Lower lobe of right lung (tissue), 2 donors: ENCODE measurements around the gene RAB40B. TPM values are rescaled to one million over a fixed set of nuclear protein-coding genes. Genes with fewer than 3 reads are reported as not detected.
A peak's percentile ranks its signal among the peaks of the same experiment; 100 is the strongest.

Experiments
- ATAC-seq, 2 donors: fragments of 200-7000 bp; cut with Tn5 transposase; one replicate each; pipeline ENCODE4 v1.9.1; 2020 to 2022; ENCODE audit warnings: mild to moderate bottlenecking in 2 of 2, moderate library complexity in 2 of 2
- DNase-seq: peaks from one replicate; pipeline ENCODE4 v3.0.0-alpha.2; 2020
- H3K27ac ChIP-seq: fragments of 200-600 bp; one replicate; pipeline ENCODE4 v1.8.0; 2022
- H3K27me3 ChIP-seq: fragments of 200-600 bp; one replicate; pipeline ENCODE4 v1.8.0; 2022; ENCODE audit warnings: low read depth
- H3K36me3 ChIP-seq: fragments of 200-600 bp; one replicate; pipeline ENCODE4 v1.8.0; 2022; ENCODE audit warnings: mild to moderate bottlenecking
- H3K4me1 ChIP-seq: fragments of 200-600 bp; one replicate; pipeline ENCODE4 v1.8.0; 2022
- H3K4me3 ChIP-seq: fragments of 200-600 bp; one replicate; pipeline ENCODE4 v1.8.0; 2022; ENCODE audit warnings: mild to moderate bottlenecking
- H3K9me3 ChIP-seq: fragments of 200-600 bp; one replicate; pipeline ENCODE4 v1.8.0; 2022
- intact Hi-C: fragments of 100-400 bp; cut with DNase I; formaldehyde crosslinking; loops from one replicate; pipeline ENCODE4 v1.11.0; 2022
- total RNA-seq: library from RNA; stranded (reverse); fragmentation: NEBNext Ultra II Directional; extraction: Animal tissue kit (Norgen Biotek cat#: 25700); gene quantifications from one replicate; pipeline ENCODE4 v1.2.1, GENCODE V29; 2021
- TF ChIP-seq, protein P1 (sequence below): fragments of 200-600 bp; IDR thresholded peaks from one replicate; pipeline ENCODE4 v1.8.0; 2022; ENCODE audit warnings: antibody characterized with exemption, mild to moderate bottlenecking
- donor health status: DM: no; HTN: yes; CAD: no; lungs with severe emphysema.

The RAB40B gene
- total RNA-seq, 1 donor from 2014 or later: 10.2 TPM

DNA sequence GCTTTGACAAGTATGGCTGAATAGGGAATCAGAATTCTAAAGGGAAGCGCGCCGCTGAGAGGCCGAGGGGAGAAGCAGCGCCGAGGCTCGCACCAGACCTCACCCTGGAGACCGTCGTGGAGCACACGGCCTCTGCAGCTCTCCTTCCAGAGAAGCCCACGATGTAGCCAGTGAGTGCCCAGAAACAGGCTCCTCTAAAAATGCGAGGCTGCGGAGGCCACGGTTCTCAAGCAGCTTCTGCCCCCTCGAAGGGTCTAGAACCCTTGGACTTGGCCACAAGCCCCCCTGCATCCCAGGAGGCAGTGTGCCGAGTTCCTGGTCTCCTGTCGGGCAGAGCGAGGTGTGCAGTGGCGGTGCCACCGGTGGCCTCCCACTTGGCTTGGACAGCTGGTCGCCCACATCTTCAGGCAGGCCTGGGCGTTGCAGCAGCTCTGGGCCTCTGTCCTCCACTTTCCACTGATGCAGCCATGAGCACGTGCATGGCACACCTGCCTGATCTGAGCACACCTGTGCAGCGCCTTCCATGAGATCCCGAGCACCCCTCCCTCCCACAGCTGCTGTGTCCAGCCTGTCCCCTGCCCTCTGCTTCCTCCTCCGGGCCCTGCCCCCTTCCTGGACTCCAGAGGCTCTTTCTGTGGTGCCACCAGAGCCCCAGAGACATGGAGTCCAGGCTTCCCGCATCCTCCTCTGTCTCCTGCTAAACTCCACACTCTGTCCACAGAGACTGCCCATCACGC lies 31.4 kb downstream of the RAB40B start:
- H3K9me3 ChIP-seq: no peaks in the 10 kb centered on the region
- H3K27me3 ChIP-seq: no peaks in the 10 kb centered on the region
- no peaks in the 10 kb centered on the region for H3K36me3 ChIP-seq
- H3K4me3 ChIP-seq: no peak overlapping the region
- TF ChIP-seq, protein P1, sequence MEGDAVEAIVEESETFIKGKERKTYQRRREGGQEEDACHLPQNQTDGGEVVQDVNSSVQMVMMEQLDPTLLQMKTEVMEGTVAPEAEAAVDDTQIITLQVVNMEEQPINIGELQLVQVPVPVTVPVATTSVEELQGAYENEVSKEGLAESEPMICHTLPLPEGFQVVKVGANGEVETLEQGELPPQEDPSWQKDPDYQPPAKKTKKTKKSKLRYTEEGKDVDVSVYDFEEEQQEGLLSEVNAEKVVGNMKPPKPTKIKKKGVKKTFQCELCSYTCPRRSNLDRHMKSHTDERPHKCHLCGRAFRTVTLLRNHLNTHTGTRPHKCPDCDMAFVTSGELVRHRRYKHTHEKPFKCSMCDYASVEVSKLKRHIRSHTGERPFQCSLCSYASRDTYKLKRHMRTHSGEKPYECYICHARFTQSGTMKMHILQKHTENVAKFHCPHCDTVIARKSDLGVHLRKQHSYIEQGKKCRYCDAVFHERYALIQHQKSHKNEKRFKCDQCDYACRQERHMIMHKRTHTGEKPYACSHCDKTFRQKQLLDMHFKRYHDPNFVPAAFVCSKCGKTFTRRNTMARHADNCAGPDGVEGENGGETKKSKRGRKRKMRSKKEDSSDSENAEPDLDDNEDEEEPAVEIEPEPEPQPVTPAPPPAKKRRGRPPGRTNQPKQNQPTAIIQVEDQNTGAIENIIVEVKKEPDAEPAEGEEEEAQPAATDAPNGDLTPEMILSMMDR: no peak
- no peak overlapping the region for H3K27ac ChIP-seq
- DNase-seq (no peak), ATAC-seq (no peak)
- H3K4me1 ChIP-seq: no peaks in the 10 kb centered on the region
- intact Hi-C loops: no loop called here

DNA sequence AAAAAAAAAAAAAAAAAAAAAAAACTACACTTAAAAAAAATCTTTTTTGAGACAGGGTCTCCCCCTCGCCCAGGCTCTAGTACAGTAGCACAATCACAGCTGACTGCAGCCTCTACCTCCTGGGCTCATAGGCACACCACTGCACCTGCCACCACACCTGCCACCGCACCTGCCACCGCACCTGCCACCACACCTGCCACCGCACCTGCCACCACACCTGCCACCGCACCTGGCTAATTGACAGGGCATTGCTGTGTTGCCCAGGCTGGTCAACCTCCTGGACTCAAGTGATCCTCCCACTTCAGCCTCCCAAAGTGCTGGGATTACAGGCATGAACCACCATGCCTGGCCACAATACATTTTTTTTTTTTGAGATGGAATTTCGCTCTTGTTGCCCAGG lies 32.6 kb downstream of the RAB40B start:
- no peak for ATAC-seq
- Histone ChIP-seq H3K36me3 (no peaks in the 10 kb centered on the region), H3K4me3 (no peak overlapping the region), H3K27me3 (no peaks in the 10 kb centered on the region), H3K4me1 (no peaks in the 10 kb centered on the region), H3K27ac (no peak overlapping the region), H3K9me3 (no peaks in the 10 kb centered on the region)
- intact Hi-C loops: no loop called here
- no peak for DNase-seq
- TF ChIP-seq, protein P1: no peak

DNA sequence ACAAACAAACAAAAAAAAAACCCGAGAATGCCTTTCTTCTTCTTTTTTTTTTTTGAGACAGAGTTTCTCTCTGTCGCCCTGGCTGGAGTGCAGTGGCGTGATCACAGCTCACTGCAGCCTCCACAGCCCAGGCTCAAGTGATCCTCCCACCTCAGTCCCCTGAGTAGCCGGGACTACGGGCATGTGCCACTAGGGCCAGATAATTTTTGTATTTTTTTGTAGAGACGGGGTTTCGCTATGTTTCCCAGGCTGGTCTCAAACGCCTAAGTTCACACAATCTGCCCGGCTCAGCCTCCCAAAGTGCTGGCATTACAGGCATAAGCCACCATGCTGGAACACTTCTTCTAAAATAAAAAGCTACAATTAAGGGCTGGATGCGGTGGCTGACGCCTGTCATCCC lies 33.3 kb downstream of the RAB40B start:
- Histone ChIP-seq H3K4me1 (no peaks in the 10 kb centered on the region), H3K27me3 (no peaks in the 10 kb centered on the region), H3K9me3 (no peaks in the 10 kb centered on the region), H3K27ac (no peak overlapping the region), H3K36me3 (peaks cover 3% of the 10 kb centered on the region), H3K4me3 (no peak overlapping the region)
- intact Hi-C loops: no loop called here
- TF ChIP-seq, protein P1: no peak
- DNase-seq (peak; percentile 18), ATAC-seq (no peak)

GRCh38 chr17:82664701-82665182 lies 33.8 kb downstream of the RAB40B start:
- Histone ChIP-seq H3K36me3 (peaks cover 3% of the 10 kb centered on the region), H3K27ac (no peak overlapping the region), H3K27me3 (no peaks in the 10 kb centered on the region), H3K4me1 (no peaks in the 10 kb centered on the region), H3K4me3 (no peak overlapping the region), H3K9me3 (no peaks in the 10 kb centered on the region)
- no peak for ATAC-seq
- intact Hi-C loops: no loop called here
- DNase-seq: peak; percentile 37
- TF ChIP-seq, protein P1: no peak

- Histone ChIP-seq H3K4me3 (no peak overlapping the region), H3K9me3 (no peaks in the 10 kb centered on the region), H3K27ac (no peak overlapping the region), H3K27me3 (no peaks in the 10 kb centered on the region), H3K4me1 (no peaks in the 10 kb centered on the region), H3K36me3 (peaks cover 5% of the 10 kb centered on the region)
- ATAC-seq (no peak), DNase-seq (peak; percentile 34)
- intact Hi-C loops: no loop called here
- TF ChIP-seq, protein P1: no peak
Observed at GRCh38 chr17:82664276-82664575, 34.3 kb downstream of the RAB40B start.
